HG03565 (cell line): Measurements from ENCODE around the gene FANK1.

Experiments
- ATAC-seq: cut with Tn5 transposase; IDR thresholded peaks from one replicate; pipeline ENCODE4 v1.9.1; 2021; ENCODE audit warnings: mild to moderate bottlenecking, moderate library complexity; ENCODE audit not compliant: unreplicated experiment

Gene FANK1

DNA sequence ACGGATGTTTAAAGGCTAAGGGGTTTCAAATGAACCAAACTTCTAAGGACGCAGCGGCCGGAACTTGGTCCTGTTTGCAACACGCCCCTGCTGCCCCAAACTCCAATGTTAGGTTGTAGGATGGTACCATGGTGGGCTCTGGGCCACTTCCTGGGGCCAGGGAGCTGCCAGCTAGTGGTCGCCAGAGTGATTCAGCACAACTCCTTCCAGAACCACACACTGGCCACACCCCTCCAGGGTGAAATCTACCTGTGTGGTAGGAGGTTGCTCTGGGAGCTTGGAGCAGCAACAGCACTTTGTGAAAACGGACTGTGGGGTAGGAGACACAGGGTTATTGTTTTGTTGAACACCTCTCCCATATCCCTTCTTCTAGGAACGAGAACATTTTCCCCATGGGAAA is 161.1 kb downstream of the FANK1 start:
- ATAC-seq: no peak

DNA sequence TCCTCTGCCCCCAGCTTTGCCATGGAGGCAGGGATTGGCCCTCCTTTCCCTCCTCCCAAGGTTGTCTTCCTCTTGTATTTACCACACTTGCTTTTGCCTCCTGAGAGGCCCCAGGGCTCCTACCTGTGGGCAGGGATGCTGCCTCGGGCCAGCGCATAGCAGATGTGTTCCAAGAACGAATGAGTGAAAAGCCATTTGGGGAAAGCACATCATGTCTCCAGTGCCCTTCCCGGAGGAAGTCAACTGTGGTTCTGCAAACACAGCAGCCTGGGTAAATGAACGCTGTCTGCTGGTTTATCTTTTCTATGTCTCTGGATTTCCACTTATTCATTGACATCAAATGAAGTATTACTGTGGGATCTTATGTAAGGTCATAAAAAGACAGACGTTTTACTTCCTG is 161.7 kb downstream of the FANK1 start:
- ATAC-seq: no peak

DNA sequence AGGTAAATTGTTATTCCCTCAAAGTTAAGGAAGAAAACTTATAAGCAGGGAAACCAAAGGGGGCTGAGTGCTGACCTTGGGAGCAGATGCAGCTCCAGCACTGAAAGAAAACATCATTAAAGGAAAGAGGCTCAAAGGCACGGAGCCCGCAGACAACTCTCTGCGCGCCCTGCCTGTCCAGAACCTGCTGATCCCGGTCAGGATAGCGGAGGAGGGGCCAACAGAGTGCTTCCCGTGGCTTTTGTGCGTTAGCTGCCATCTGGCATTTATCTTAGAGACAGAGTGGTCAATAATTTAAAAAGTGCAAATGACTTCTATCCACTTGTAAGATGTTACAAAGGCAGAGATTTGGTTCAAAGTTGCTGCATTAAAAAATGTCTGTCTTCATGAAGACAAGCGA is 162.1 kb downstream of the FANK1 start:
- no peak for ATAC-seq
